ENCODE data around the gene SHB. TPM values are rescaled to one million over a fixed set of nuclear protein-coding genes. Genes with fewer than 3 reads are reported as not detected.

SHB gene
- total and polyA plus RNA-seq, 8 donors, result 3.5 to 37.7 (median 8.5) TPM

- Histone ChIP-seq H3K4me3 (no peak overlapping the region), H3K27ac (peak overlapping the region in 4 of 5 donors; percentile 13 to 61 (median 48)), H3K4me1 (peaks cover 0 to 17% (median 9%) of the 10 kb centered on the region in 4 donors), H3K27me3 (no peaks in the 10 kb centered on the region), H3K36me3 (peaks cover 0 to 42% (median 32%) of the 10 kb centered on the region in 4 donors), H3K9me3 (no peaks in the 10 kb centered on the region)
- WGBS, 5 donors, result 81 to 87% (median 84%) methylated on average over 6 to 14 of the region's 14 CpGs
- TF ChIP-seq EP300 (IDR thresholded peaks at IDR 0.05) (no peak), POLR2AphosphoS5 (IDR thresholded peaks at IDR 0.05) (no peak)
- intact Hi-C loops (cut with DNase I; ENCODE audit: low total_unique reads), result loop anchor here (5.0 to 10.0 kb wide), 2 partner anchors 241 to 479 kb away; partner anchors contain the start of gene ALDH1B1
- DNase-seq, result no peak
These were observed 153.0 kb downstream of the SHB start for GRCh38 chr9:37915911-37916470.

DNA sequence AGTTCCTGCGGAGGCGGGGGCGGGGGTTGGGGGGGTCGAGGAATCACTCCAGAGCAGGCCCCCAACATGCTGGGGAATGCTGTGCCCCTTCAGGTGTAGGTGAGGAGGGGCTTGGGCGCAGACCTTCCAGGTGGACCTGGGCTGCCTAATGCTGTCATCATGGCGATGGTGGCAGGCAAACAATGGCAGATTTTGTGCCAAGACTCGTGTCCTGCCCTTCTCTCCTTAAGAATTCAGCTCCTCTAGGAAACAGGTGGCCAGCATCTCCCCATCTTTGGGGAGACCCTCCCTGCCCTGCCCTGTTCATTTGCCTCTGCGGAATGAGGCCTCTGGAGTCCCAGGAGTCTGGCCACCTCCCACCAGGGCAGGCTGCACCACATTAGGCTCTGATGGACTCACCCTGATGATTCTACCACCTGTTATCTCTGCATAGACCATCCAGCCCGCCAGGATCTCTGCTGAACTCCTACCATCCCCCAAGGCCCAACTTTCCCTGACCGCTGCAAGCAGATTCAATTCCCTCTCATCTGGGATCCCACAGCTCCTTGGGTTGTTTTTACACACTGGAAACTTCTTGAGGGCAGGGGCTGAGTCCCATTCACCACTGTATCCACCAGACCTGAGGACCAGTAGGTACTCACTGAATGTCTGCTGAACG, 154.2 kb downstream of the SHB start:
- WGBS, 5 donors, result 70 to 80% (median 71%) methylated on average over 9 to 11 of the region's 11 CpGs

DNA sequence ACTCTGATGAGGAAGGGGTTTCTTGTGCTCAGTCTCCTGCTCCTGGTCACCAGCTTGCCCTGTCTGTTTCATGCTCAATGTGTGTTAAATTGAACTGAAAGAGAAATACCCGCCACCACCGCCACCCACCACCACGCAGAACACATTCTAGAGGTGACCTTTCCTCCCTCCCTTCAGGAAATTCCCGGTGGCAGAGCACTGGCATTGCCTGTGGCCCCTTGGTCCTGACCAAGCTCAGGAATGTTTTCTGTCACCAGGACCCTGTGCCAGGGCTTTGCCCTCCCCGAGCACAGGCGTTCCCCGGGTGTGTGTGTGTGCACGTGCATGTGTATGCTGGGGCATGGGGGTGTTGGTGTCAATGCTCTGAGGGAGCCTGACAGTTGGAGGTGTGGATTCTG, 154.9 kb downstream of the SHB start:
- Histone ChIP-seq H3K36me3 (peaks cover 0 to 35% (median 24%) of the 10 kb centered on the region in 4 donors), H3K4me1 (peaks cover 0 to 17% (median 9%) of the 10 kb centered on the region in 4 donors), H3K27ac (peak overlapping the region in 1 of 5 donors; percentile 61), H3K4me3 (no peak overlapping the region), H3K27me3 (no peaks in the 10 kb centered on the region), H3K9me3 (no peaks in the 10 kb centered on the region)
- no peak for DNase-seq
- intact Hi-C loops (cut with DNase I; ENCODE audit: low total_unique reads), result loop anchor here (5.0 to 10.0 kb wide), 2 partner anchors 173 to 481 kb away; partner anchors contain the start of gene ALDH1B1
- TF ChIP-seq EP300 (IDR thresholded peaks at IDR 0.05) (no peak), POLR2AphosphoS5 (IDR thresholded peaks at IDR 0.05) (no peak), POLR2A (IDR thresholded peaks at IDR 0.05) (no peak)
- WGBS, 5 donors, result 41 to 63% (median 46%) methylated on average over 8 of the region's 8 CpGs

More for the DNA sequence above, 154.2 kb downstream of the SHB start:
- Histone ChIP-seq H3K4me1 (peaks cover 0 to 17% (median 9%) of the 10 kb centered on the region in 4 donors), H3K36me3 (peaks cover 0 to 42% (median 31%) of the 10 kb centered on the region in 4 donors), H3K9me3 (no peaks in the 10 kb centered on the region), H3K27me3 (no peaks in the 10 kb centered on the region), H3K4me3 (no peak overlapping the region), H3K27ac (peak overlapping the region in 2 of 5 donors; percentile 41 to 61)
- DNase-seq, result no peak
- intact Hi-C loops (cut with DNase I; ENCODE audit: low total_unique reads), result loop anchor here (5.0 to 10.0 kb wide), 3 partner anchors 172 to 480 kb away; partner anchors contain the start of gene ALDH1B1
- TF ChIP-seq EP300 (IDR thresholded peaks at IDR 0.05), result no peak
- no peak for TF ChIP-seq POLR2A (IDR thresholded peaks at IDR 0.05)
- TF ChIP-seq, protein P1, sequence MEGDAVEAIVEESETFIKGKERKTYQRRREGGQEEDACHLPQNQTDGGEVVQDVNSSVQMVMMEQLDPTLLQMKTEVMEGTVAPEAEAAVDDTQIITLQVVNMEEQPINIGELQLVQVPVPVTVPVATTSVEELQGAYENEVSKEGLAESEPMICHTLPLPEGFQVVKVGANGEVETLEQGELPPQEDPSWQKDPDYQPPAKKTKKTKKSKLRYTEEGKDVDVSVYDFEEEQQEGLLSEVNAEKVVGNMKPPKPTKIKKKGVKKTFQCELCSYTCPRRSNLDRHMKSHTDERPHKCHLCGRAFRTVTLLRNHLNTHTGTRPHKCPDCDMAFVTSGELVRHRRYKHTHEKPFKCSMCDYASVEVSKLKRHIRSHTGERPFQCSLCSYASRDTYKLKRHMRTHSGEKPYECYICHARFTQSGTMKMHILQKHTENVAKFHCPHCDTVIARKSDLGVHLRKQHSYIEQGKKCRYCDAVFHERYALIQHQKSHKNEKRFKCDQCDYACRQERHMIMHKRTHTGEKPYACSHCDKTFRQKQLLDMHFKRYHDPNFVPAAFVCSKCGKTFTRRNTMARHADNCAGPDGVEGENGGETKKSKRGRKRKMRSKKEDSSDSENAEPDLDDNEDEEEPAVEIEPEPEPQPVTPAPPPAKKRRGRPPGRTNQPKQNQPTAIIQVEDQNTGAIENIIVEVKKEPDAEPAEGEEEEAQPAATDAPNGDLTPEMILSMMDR (IDR thresholded peaks at IDR 0.05), result no peak
- TF ChIP-seq POLR2AphosphoS5 (IDR thresholded peaks at IDR 0.05), result no peak

GRCh38 chr9:37913480-37914153, 155.4 kb downstream of the SHB start:
- peak; percentile 85 to 92 for DNase-seq
- Histone ChIP-seq H3K27me3 (no peaks in the 10 kb centered on the region), H3K36me3 (peaks cover 0 to 30% (median 19%) of the 10 kb centered on the region in 4 donors), H3K9me3 (no peaks in the 10 kb centered on the region), H3K4me3 (no peak overlapping the region), H3K27ac (no peak overlapping the region), H3K4me1 (peaks cover 0 to 17% (median 9%) of the 10 kb centered on the region in 4 donors)
- WGBS, 5 donors, result 56 to 63% (median 59%) methylated on average over 10 to 11 of the region's 11 CpGs
- TF ChIP-seq, protein P1 (IDR thresholded peaks at IDR 0.05), result peak in 6 of 7 experiments; percentile 50 to 99 (median 96)
- TF ChIP-seq POLR2A (IDR thresholded peaks at IDR 0.05) (no peak), POLR2AphosphoS5 (IDR thresholded peaks at IDR 0.05) (peak in 1 of 3 donors; percentile 56)
- intact Hi-C loops (cut with DNase I; ENCODE audit: low total_unique reads), result loop anchor here (5.0 to 10.0 kb wide), 2 partner anchors 174 to 481 kb away; partner anchors contain the start of gene ALDH1B1

DNA sequence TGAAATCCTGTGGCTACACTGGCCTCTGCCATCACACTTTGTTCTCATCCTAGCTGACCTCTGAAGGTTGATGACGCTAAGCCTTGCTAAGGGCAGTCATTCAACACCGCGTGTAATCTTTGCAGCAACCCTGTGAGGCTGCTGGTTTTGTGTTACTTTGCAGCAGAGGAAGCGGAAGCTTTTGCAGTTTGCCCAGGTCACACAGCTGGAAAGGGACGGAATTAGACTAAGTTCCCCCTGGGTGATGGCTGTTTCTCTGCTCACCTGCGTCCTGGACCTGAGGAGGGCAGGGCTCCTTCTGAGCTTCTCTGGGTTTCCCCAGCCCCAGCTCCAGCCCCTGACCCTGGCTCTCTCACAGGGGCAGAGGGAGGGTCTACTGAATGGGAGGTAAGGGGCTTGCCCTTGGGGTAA, 157.8 kb downstream of the SHB start:
- Histone ChIP-seq H3K4me3 (no peak overlapping the region), H3K27ac (no peak overlapping the region), H3K36me3 (peaks cover 0 to 7% (median 0%) of the 10 kb centered on the region in 4 donors), H3K9me3 (no peaks in the 10 kb centered on the region), H3K4me1 (peaks cover 0 to 17% (median 9%) of the 10 kb centered on the region in 4 donors), H3K27me3 (no peaks in the 10 kb centered on the region)
- intact Hi-C loops (cut with DNase I; ENCODE audit: low total_unique reads), result loop anchor here (5.0 to 10.0 kb wide), 2 partner anchors 176 to 484 kb away; partner anchors contain the start of gene ALDH1B1
- 43 to 65% (median 59%) methylated on average over 6 of the region's 6 CpGs for WGBS, 5 donors
- no peak for DNase-seq
- TF ChIP-seq POLR2AphosphoS5 (IDR thresholded peaks at IDR 0.05) (no peak), EP300 (IDR thresholded peaks at IDR 0.05) (no peak), POLR2A (IDR thresholded peaks at IDR 0.05) (no peak)
